ENCODE data around the gene PUM2.

PUM2 gene

GRCh38 chr2:20219763-20220380 is 130.8 kb downstream of the PUM2 start:
- DNase-seq (ENCODE audit: low read depth in 1 of 2, low spot score in 1 of 2): no peak

GRCh38 chr2:20218331-20219320 is 132.0 kb downstream of the PUM2 start:
- no peak for DNase-seq (ENCODE audit: low read depth in 1 of 2, low spot score in 1 of 2)

GRCh38 chr2:20217041-20217970 is 133.3 kb downstream of the PUM2 start:
- DNase-seq (ENCODE audit: low read depth in 1 of 2, low spot score in 1 of 2): no peak

DNA sequence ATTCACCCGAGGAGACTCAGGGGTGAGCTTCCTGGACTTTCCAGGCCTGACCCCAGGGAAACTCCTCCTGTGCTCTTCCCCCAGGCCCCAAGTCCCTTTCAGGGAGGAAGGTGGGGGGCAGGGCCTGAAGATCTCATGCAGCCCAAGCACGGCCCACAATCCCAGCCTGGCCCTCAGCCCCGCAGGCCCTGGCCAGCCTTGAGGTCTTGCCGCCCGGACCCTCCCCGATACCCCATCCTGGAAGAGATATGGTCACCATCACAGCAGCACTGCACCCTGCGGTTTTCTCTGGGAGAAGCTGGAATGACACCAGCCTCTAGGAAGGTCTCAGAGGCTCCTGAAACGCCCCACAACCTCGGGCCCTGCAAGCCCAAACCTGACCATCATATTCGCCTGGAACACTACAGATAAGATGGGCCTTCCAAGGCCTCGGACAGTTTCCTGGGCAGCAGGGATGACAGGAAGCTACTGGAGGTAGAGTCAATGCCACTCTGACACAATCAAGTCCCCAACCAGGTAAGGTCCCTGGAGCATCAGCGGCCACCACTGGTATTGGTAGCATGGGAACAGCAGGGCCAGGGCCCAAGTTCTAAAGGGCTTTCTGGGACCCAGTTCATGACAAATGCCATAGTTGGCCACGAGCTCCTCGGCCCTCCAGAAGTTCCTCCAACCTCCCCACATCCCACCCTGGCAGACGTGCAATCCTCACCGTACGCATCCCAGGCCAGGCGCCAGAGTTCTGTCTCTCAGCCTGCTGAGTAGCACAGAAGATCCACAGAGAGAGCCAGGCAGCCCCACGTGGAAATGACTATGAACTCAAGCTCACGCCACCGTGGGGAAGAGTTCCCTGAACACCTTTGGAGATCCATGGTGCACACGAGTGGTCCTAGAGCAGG is 134.3 kb downstream of the PUM2 start:
- DNase-seq (ENCODE audit: low read depth in 1 of 2, low spot score in 1 of 2): no peak

DNA sequence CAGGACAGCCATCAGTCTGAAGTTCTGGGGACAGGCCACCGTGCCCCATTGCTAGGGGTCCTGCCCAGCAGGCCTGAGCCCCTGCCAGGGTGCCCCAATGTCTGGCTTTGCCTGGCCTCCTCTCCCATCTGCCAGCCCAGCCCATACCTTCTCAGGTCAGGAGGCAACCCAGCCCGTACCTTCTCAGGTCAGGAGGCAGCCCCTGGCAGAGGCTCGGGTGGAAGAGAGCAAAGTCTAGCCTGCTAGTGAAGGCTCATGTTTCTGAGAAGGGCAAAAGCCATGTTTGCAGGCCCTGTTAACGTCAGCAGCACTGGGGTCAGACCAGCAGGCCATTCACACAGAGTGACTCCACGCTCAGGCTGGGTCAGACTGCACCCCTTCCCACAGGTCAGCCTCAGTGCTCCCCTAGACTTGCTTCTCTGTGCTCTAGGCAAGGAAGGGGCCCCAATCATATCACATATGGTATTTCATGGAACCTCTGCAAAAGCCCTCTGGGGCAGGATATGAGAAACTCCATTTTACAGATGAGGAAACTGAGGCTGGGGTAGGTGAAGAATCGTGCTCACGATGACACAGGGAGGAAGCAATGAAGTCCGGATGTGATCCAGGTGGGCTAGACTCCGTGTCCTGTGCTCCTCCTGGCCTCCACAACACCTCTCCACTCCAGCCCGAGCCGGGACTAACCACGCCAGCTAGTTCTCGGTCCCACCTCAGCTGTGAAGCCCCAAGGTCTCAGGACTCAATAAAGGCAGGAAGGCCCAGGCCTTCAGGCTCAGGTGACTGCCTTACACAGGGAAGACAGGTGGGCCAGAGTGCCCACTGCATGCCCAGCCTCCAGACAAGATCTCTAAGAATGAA is 135.2 kb downstream of the PUM2 start:
- DNase-seq (ENCODE audit: low read depth in 1 of 2, low spot score in 1 of 2): no peak

DNA sequence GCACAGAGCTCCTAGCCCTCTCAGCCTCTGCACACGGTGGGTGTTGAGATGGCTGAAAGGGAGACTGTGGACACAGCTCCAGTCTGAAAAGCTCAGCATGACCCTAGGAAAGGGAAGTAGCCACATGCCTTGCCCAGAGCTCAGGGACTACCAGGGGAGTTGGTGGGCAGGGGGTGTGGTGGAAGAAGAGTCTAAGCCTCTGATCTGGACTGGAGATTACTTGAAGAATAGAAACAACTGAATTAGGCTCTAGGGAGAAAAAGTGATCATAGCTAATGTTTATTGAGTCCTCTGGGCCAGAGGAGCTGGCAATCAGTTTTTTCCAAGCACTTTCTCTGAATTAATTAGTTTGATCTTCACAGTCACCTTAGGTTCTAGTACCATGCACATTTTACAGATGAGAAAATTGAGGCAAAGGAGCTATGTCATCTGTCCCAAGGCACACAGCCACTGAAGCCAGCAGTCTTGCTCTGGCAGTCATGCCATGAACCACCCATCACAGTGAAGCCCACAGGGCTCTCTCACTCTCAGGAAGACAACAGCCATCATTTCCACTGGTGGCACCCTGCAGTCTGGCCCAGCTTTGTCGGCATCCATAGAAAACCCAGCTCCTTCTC is 136.0 kb downstream of the PUM2 start:
- no peak for DNase-seq (ENCODE audit: low read depth in 1 of 2, low spot score in 1 of 2)

DNA sequence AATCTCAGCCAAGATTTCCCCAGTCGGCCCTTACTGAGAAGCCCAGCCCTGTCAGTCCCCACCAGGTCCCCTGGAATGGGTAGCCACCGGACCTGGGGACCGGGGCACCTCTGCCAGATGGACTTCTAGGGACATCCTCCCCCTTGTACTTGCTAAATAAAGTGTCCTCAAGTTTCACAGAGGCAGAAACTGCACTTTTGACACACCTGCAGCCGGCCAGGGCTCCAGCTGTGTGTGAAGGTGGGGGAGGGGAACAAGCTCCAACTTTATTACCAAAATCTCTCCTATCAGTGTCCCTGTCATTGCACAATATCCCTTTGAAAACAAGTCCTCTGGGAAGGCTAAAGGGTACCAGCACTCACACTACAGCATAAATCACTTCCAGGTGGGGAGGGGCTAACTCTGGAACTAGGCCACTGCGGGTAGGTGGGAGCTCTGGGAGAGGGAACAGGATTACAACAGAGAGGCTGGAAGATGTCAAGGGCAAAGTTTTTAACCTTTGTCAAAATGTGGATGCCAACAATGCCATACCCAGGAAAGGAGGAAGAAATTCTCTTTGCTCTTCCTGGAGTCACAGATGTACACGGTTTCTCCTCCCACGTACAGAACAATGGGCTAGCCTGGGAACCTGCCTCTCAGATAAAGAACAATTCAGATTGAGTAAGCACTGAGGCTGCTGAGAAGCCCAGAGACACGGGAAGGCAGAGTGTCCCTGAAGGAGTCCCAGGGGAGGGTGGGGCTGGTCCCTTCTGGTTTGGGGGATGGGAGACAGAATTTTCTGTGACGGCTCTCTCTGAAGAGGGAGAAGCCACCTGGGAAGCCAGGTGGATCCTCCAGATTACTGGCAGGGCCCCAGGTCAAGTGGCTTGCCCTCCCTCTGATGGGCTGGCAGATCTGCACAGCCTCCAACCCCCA is 136.7 kb downstream of the PUM2 start:
- DNase-seq (ENCODE audit: low read depth in 1 of 2, low spot score in 1 of 2): no peak

GRCh38 chr2:20212871-20213503 is 137.7 kb downstream of the PUM2 start:
- no peak for DNase-seq (ENCODE audit: low read depth in 1 of 2, low spot score in 1 of 2)

- DNase-seq (ENCODE audit: low read depth in 1 of 2, low spot score in 1 of 2): no peak
Observed at GRCh38 chr2:20212459-20212870, 138.2 kb downstream of the PUM2 start.

DNA sequence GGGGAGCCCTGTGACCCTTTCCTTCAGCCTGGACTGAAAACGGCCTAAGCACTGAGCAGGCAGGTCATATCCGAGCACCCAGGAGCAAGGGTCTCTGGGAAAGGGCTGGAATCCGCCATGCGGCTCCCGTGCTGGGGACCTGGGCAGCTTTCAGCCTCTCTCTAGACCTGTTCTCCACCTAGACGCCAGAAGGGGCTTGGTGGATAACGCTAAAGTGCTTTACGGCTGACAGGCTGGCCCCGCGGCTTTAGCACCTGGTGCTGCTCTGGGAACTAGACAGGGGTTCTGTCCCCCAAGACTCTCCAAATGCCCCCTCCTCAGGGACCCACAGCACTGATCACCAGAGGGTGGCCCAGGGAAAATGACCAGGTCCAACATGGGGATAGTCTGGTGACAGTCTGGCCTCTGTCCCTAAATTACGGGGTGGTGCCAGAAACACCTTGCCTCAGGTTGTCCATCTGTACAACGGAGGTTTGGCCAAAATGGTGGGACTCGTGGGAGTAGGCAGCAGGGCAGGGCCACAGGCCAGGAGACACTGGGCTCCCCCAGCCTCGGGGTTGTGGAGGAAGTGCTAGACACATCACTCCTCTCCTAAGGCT is 138.7 kb downstream of the PUM2 start:
- DNase-seq (ENCODE audit: low read depth in 1 of 2, low spot score in 1 of 2): no peak

GRCh38 chr2:20211420-20211819 is 139.2 kb downstream of the PUM2 start:
- no peak for DNase-seq (ENCODE audit: low read depth in 1 of 2, low spot score in 1 of 2)

DNA sequence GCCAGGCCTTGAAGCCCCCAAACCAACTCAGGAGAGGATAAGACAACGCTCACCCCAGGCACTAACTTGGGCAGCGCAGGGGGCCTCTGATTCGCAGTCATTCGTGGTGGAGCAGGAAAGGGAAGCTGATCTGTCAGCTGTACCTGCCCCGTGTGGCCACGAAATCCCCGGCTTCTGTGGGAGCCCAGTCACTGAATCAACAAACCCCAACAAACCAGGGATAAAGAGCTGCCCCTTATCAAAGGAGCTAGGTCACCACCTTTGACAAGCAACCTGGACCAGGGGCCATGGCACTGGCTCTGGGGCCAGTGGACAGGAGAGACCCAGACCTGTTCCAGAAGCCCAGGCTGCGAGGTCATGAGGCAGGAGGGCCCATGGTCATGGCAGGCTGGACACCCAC is 140.2 kb downstream of the PUM2 start:
- DNase-seq (ENCODE audit: low read depth in 1 of 2, low spot score in 1 of 2): no peak

GRCh38 chr2:20209373-20210109 is 141.1 kb downstream of the PUM2 start:
- no peak for DNase-seq (ENCODE audit: low read depth in 1 of 2, low spot score in 1 of 2)

DNA sequence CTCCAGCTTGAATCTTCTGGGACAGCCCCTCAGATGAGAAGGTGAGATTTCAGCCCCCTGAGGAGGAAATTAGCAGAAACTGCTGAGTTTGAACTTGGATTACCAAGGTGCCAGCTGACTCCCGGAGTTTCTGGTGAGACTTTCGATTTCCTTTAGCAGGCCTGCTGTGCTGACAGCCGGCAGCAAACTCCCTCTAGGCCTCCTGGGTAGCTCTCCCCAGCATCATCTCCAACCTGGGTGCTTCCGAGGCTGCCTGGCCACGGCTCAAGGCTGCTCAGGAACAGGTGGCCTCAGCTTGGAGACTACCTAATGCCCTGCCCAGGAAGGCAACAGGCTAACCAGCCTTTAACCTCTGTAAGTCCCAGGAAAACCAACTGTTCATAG is 142.2 kb downstream of the PUM2 start:
- DNase-seq (ENCODE audit: low read depth in 1 of 2, low spot score in 1 of 2): no peak

- no peak for DNase-seq (ENCODE audit: low read depth in 1 of 2, low spot score in 1 of 2)
Observed at GRCh38 chr2:20207051-20207450, 143.6 kb downstream of the PUM2 start.

GRCh38 chr2:20205915-20206524 is 144.6 kb downstream of the PUM2 start:
- no peak for DNase-seq (ENCODE audit: low read depth in 1 of 2, low spot score in 1 of 2)

Measured in activated CD4-positive, alpha-beta T cell treated with anti-CD3 and anti-CD28 coated beads, Interleukin-2, amount 50 U/mL, for 24 hours (primary cell).